Choroid plexus epithelial cell (primary cell): ENCODE data around the gene ZDHHC17.
A peak's percentile ranks its signal among the peaks of the same experiment; 100 is the strongest.

Experiments used
- DNase-seq: peaks from one replicate; pipeline ENCODE4 v3.0.0-alpha.2; 2010; ENCODE audit warnings: low read depth
- H3K4me3 ChIP-seq: 2 replicates; pipeline ENCODE4 v1.5.1; 2011; ENCODE audit warnings: low read depth, mild to moderate bottlenecking, control low read depth, low read length, moderate library complexity
- CTCF ChIP-seq: conservative IDR thresholded peaks from 2 replicates; pipeline ENCODE4 v1.5.1; 2011; ENCODE audit warnings: low read depth, mild to moderate bottlenecking, control low read depth, inconsistent platforms, low read length, moderate library complexity

The ZDHHC17 gene

GRCh38 chr12:76895796-76896195 lies 131.9 kb downstream of the ZDHHC17 start:
- no peak for DNase-seq
- no peak for TF ChIP-seq CTCF
- H3K4me3 ChIP-seq, result no peak overlapping the region

- no peak for TF ChIP-seq CTCF
- DNase-seq, result no peak
- no peak overlapping the region for H3K4me3 ChIP-seq
Observed at GRCh38 chr12:76896274-76896673, 132.4 kb downstream of the ZDHHC17 start.

GRCh38 chr12:76898442-76898841 lies 134.5 kb downstream of the ZDHHC17 start:
- no peak overlapping the region for H3K4me3 ChIP-seq
- peak; percentile 62 for DNase-seq
- no peak for TF ChIP-seq CTCF

- TF ChIP-seq CTCF, result no peak
- H3K4me3 ChIP-seq, result no peak overlapping the region
- DNase-seq, result no peak
Observed at GRCh38 chr12:76899522-76899921, 135.6 kb downstream of the ZDHHC17 start.

GRCh38 chr12:76901628-76902380 lies 137.9 kb downstream of the ZDHHC17 start:
- no peak for TF ChIP-seq CTCF
- no peak overlapping the region for H3K4me3 ChIP-seq
- no peak for DNase-seq
